Peyer's patch (tissue), 4 donors: ENCODE results near the gene KRTAP5-10. TPM values are rescaled to one million over a fixed set of nuclear protein-coding genes. Genes with fewer than 3 reads are reported as not detected.
"Not testable (repeated sequence)": the region's sequence is repeated elsewhere in the genome, so short reads cannot be mapped to it uniquely, and the experiment has no call there.

Experiments used
- DNase-seq, 3 donors: peaks; one replicate each; pipeline ENCODE4 v3.0.0-alpha.2; 2017 to 2019
- H3K27ac ChIP-seq, 4 donors: fragments of 200-600 bp; sonication (generic); one replicate each; pipeline ENCODE4 v1.5.1; 2016 to 2019
- H3K27me3 ChIP-seq, 2 donors: fragments of 200-600 bp; sonication (generic); one replicate each; pipeline ENCODE4 v1.5.1; 2019
- H3K36me3 ChIP-seq, 3 donors: fragments of 200-600 bp; sonication (generic); one replicate each; pipeline ENCODE4 v1.5.1; 2016 to 2019
- H3K4me1 ChIP-seq, 4 donors: fragments of 200-600 bp; sonication (generic); one replicate each; pipeline ENCODE4 v1.5.1; 2016 to 2019
- H3K4me3 ChIP-seq, 4 donors: fragments of 200-600 bp; sonication (generic); 1 replicate in 3 of 4; 2 replicates in 1 of 4; pipeline ENCODE4 v1.5.1; 2016 to 2019; ENCODE audit warnings: mild to moderate bottlenecking in 1 of 4
- H3K9me3 ChIP-seq, 4 donors: fragments of 200-600 bp; sonication (generic); one replicate each; pipeline ENCODE4 v1.5.1; 2016 to 2019; ENCODE audit warnings: mild to moderate bottlenecking in 1 of 4
- CTCF ChIP-seq, 6 experiments: fragments of 450-650 bp in 4 of 6; fragments of 200-600 bp in 2 of 6; sonication (generic) in 1 of 6; IDR thresholded peaks; one replicate each; pipeline ENCODE4 v1.5.1; 2017 to 2019; ENCODE audit warnings: antibody characterized with exemption in 6 of 6, mild to moderate bottlenecking in 3 of 6, moderate library complexity in 1 of 6
- POLR2A ChIP-seq, 2 donors: fragments of 450-650 bp; IDR thresholded peaks; one replicate each; pipeline ENCODE4 v1.5.1; 2017; ENCODE audit warnings: antibody characterized with exemption in 2 of 2, mild to moderate bottlenecking in 2 of 2, moderate library complexity in 2 of 2
- total RNA-seq, 4 donors: library from RNA; depleted of rRNA; stranded (reverse); fragments of >200 nt; gene quantifications; one replicate each; pipeline ENCODE4 v1.1.0, GENCODE V29; 2016

Gene KRTAP5-10
- not detected for total RNA-seq

- no peak within 1 kb of the TSS for H3K27ac ChIP-seq
- no peak within 1 kb of the TSS for H3K4me3 ChIP-seq
- H3K36me3 ChIP-seq, result no peaks in the 10 kb centered on the region
- peak in 1 of 3 donors; percentile 22 for DNase-seq
- no peaks in the 10 kb centered on the region for H3K4me1 ChIP-seq
- H3K9me3 ChIP-seq, result no peaks in the 10 kb centered on the region
- H3K27me3 ChIP-seq, result no peaks in the 10 kb centered on the region
- TF ChIP-seq POLR2A (IDR thresholded peaks at IDR 0.05) (no peak), CTCF (IDR thresholded peaks at IDR 0.05) (no peak)
These were observed at the start of gene KRTAP5-10 for GRCh38 chr11:71565263-71565662. Gene KRTAP5-10, plus strand, starts transcription at chr11:71565563. Its CDS starts 25 bp downstream, at chr11:71565588.

- H3K27me3 ChIP-seq, result no peaks in the 10 kb centered on the region
- H3K4me1 ChIP-seq, result no peaks in the 10 kb centered on the region
- TF ChIP-seq POLR2A (IDR thresholded peaks at IDR 0.05) (no peak), CTCF (IDR thresholded peaks at IDR 0.05) (no peak)
- no peak overlapping the region for H3K27ac ChIP-seq
- no peaks in the 10 kb centered on the region for H3K36me3 ChIP-seq
- DNase-seq, result peak in 1 of 3 donors; percentile 38
- H3K9me3 ChIP-seq, result no peaks in the 10 kb centered on the region
- H3K4me3 ChIP-seq, result no peak overlapping the region
These were observed 46.6 kb upstream of the KRTAP5-10 start for GRCh38 chr11:71518506-71519471.

- no peaks in the 10 kb centered on the region for H3K36me3 ChIP-seq
- no peaks in the 10 kb centered on the region for H3K27me3 ChIP-seq
- no peaks in the 10 kb centered on the region for H3K9me3 ChIP-seq
- peak in 1 of 3 donors; percentile 13 for DNase-seq
- H3K27ac ChIP-seq, result no peak overlapping the region
- H3K4me3 ChIP-seq, result no peak overlapping the region
- H3K4me1 ChIP-seq, result no peaks in the 10 kb centered on the region
- TF ChIP-seq CTCF (IDR thresholded peaks at IDR 0.05) (no peak), POLR2A (IDR thresholded peaks at IDR 0.05) (no peak)
These were observed 45.8 kb upstream of the KRTAP5-10 start for GRCh38 chr11:71519546-71519945.

GRCh38 chr11:71525188-71525937 is 40.0 kb upstream of the KRTAP5-10 start:
- Histone ChIP-seq H3K27me3 (no peaks in the 10 kb centered on the region), H3K4me1 (no peaks in the 10 kb centered on the region), H3K9me3 (no peaks in the 10 kb centered on the region), H3K4me3 (no peak overlapping the region), H3K36me3 (no peaks in the 10 kb centered on the region), H3K27ac (no peak overlapping the region)
- TF ChIP-seq CTCF (IDR thresholded peaks at IDR 0.05) (no peak), POLR2A (IDR thresholded peaks at IDR 0.05) (no peak)
- DNase-seq, result peak in 1 of 3 donors; percentile 3

GRCh38 chr11:71525938-71526495 is 39.3 kb upstream of the KRTAP5-10 start:
- no peak overlapping the region for H3K4me3 ChIP-seq
- H3K4me1 ChIP-seq, result no peaks in the 10 kb centered on the region
- no peak overlapping the region for H3K27ac ChIP-seq
- no peaks in the 10 kb centered on the region for H3K27me3 ChIP-seq
- no peaks in the 10 kb centered on the region for H3K36me3 ChIP-seq
- TF ChIP-seq CTCF (IDR thresholded peaks at IDR 0.05), result no peak
- no peak for TF ChIP-seq POLR2A (IDR thresholded peaks at IDR 0.05)
- H3K9me3 ChIP-seq, result no peaks in the 10 kb centered on the region
- DNase-seq, result peak in 1 of 3 donors; percentile 78

GRCh38 chr11:71526796-71527575 is 38.4 kb upstream of the KRTAP5-10 start, which contains the start of gene KRTAP5-7:
Gene KRTAP5-7, plus strand, starts transcription at chr11:71527267. Its CDS starts 34 bp downstream, at chr11:71527301.
- not testable (repeated sequence) for H3K36me3 ChIP-seq, H3K27ac ChIP-seq, H3K4me3 ChIP-seq, H3K27me3 ChIP-seq, H3K4me1 ChIP-seq, H3K9me3 ChIP-seq
- DNase-seq, result peak in 1 of 3 donors; percentile 2
